Measurements from ENCODE around the gene ITPR1. TPM values are rescaled to one million over a fixed set of nuclear protein-coding genes. Genes with fewer than 3 reads are reported as not detected.

The ITPR1 gene
- polyA plus RNA-seq, 1 donor = 12.7 TPM

GRCh38 chr3:4885316-4885715, 392.2 kb downstream of the ITPR1 start:
- Histone ChIP-seq H3K9me3 (ENCODE audit: control insufficient read depth, low read depth, low read length) (no peaks in the 10 kb centered on the region), H3K4me3 (ENCODE audit: low read length) (no peak overlapping the region), H3K27ac (ENCODE audit: low read length) (no peak overlapping the region), H3K36me3 (ENCODE audit: control insufficient read depth, insufficient read depth, low read length) (no peaks in the 10 kb centered on the region), H3K27me3 (ENCODE audit: control insufficient read depth, insufficient read depth, low read length) (no peaks in the 10 kb centered on the region), H3K4me1 (ENCODE audit: control insufficient read depth, insufficient read depth, low read length) (no peaks in the 10 kb centered on the region)
- no CpG with 5 or more reads among the region's 3 CpGs for WGBS (ENCODE audit: insufficient coverage, low lambda C conversion rate)
- DNase-seq = no peak

GRCh38 chr3:4886448-4886847, 393.3 kb downstream of the ITPR1 start:
- Histone ChIP-seq H3K27me3 (ENCODE audit: control insufficient read depth, insufficient read depth, low read length) (no peaks in the 10 kb centered on the region), H3K36me3 (ENCODE audit: control insufficient read depth, insufficient read depth, low read length) (no peaks in the 10 kb centered on the region), H3K9me3 (ENCODE audit: control insufficient read depth, low read depth, low read length) (no peaks in the 10 kb centered on the region), H3K27ac (ENCODE audit: low read length) (no peak overlapping the region), H3K4me1 (ENCODE audit: control insufficient read depth, insufficient read depth, low read length) (no peaks in the 10 kb centered on the region), H3K4me3 (ENCODE audit: low read length) (no peak overlapping the region)
- no peak for DNase-seq
- WGBS (ENCODE audit: insufficient coverage, low lambda C conversion rate) = no CpG with 5 or more reads among the region's 7 CpGs

GRCh38 chr3:4887177-4887576, 394.0 kb downstream of the ITPR1 start:
- Histone ChIP-seq H3K4me1 (ENCODE audit: control insufficient read depth, insufficient read depth, low read length) (no peaks in the 10 kb centered on the region), H3K4me3 (ENCODE audit: low read length) (no peak overlapping the region), H3K27me3 (ENCODE audit: control insufficient read depth, insufficient read depth, low read length) (no peaks in the 10 kb centered on the region), H3K36me3 (ENCODE audit: control insufficient read depth, insufficient read depth, low read length) (no peaks in the 10 kb centered on the region), H3K9me3 (ENCODE audit: control insufficient read depth, low read depth, low read length) (no peaks in the 10 kb centered on the region), H3K27ac (ENCODE audit: low read length) (no peak overlapping the region)
- no peak for DNase-seq
- no CpG with 5 or more reads among the region's 8 CpGs for WGBS (ENCODE audit: insufficient coverage, low lambda C conversion rate)

DNA sequence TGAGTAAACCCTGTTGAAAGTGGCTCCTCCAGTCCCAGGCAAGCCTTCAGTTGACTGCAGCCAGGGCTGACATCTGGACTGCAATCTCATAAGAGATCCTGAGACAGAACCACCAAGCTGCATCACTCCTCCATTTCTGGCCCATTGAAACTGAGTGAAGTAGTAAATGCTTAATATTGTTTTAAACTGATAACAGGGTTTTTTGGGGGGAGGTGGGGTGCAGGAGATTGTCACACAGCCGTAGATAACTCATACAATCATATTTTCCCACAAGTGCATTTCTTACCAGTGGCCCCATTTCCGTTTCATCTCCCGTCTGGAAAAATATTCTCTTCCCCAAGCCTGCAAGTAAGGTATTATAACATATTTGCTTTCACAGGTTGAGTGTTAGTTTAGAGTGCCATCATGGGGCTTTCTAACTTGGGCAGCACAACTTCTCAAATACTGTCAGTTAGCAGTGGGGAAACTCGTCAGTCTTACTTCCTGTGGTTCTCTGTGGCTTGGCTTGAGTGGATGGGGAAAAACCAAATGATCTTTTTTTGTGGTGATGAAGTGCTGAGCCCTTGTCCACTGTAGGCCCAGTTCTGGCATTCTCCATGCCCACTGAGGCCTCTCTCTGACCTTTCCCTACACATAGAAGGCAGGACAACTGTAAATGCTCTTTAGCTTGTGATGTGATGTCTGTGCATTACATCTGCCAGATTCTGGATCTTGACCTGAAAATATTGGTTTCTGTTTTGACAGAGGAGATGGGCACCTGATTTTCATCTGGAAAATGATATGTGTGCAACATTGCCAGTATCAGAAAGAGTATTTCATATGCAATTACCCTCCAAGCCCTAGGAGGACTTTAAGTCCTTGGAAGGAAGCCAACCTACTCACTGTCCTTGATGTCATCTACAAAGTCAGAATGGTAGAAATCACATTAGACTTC, 396.0 kb downstream of the ITPR1 start:
- no CpG with 5 or more reads among the region's 4 CpGs for whole genome bisulfite sequencing (ENCODE audit: insufficient coverage, low lambda C conversion rate)
- H3K36me3 ChIP-seq (ENCODE audit: control insufficient read depth, insufficient read depth, low read length) = no peaks in the 10 kb centered on the region
- peak in 1 of 2 donors; percentile 12 for DNase-seq
- no peaks in the 10 kb centered on the region for H3K27me3 ChIP-seq (ENCODE audit: control insufficient read depth, insufficient read depth, low read length)
- H3K4me1 ChIP-seq (ENCODE audit: control insufficient read depth, insufficient read depth, low read length) = no peaks in the 10 kb centered on the region
- H3K4me3 ChIP-seq (ENCODE audit: low read length) = no peak overlapping the region
- H3K27ac ChIP-seq (ENCODE audit: low read length) = no peak overlapping the region
- no peaks in the 10 kb centered on the region for H3K9me3 ChIP-seq (ENCODE audit: control insufficient read depth, low read depth, low read length)

DNA sequence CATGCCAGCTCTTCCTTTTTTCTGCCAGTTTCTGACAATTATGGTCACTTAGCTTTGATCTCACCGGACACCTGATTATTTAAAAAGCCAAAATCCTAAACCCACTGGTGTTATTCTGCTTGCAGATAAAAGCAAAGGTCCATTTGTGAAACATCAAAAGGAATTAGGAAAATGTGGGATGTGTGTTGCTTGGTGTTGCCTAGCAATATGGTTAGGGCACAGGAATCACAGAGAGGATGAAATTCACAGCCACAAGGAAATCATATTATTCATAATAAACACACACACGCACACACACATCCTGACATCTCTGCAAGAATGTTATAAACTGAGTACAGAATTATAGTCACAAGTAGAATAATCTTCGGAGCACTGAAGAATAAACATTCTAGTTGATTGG, 396.7 kb downstream of the ITPR1 start:
- H3K4me1 ChIP-seq (ENCODE audit: control insufficient read depth, insufficient read depth, low read length) = no peaks in the 10 kb centered on the region
- H3K9me3 ChIP-seq (ENCODE audit: control insufficient read depth, low read depth, low read length) = no peaks in the 10 kb centered on the region
- peak in 1 of 2 donors; percentile 9 for DNase-seq
- no peak overlapping the region for H3K4me3 ChIP-seq (ENCODE audit: low read length)
- no peak overlapping the region for H3K27ac ChIP-seq (ENCODE audit: low read length)
- H3K36me3 ChIP-seq (ENCODE audit: control insufficient read depth, insufficient read depth, low read length) = no peaks in the 10 kb centered on the region
- no peaks in the 10 kb centered on the region for H3K27me3 ChIP-seq (ENCODE audit: control insufficient read depth, insufficient read depth, low read length)
- WGBS (ENCODE audit: insufficient coverage, low lambda C conversion rate) = 83% methylated on average over 1 of the region's 3 CpGs

- no peaks in the 10 kb centered on the region for H3K4me1 ChIP-seq (ENCODE audit: control insufficient read depth, insufficient read depth, low read length)
- H3K27ac ChIP-seq (ENCODE audit: low read length) = no peak overlapping the region
- H3K4me3 ChIP-seq (ENCODE audit: low read length) = no peak overlapping the region
- H3K36me3 ChIP-seq (ENCODE audit: control insufficient read depth, insufficient read depth, low read length) = no peaks in the 10 kb centered on the region
- no peaks in the 10 kb centered on the region for H3K27me3 ChIP-seq (ENCODE audit: control insufficient read depth, insufficient read depth, low read length)
- no peaks in the 10 kb centered on the region for H3K9me3 ChIP-seq (ENCODE audit: control insufficient read depth, low read depth, low read length)
- no CpG with 5 or more reads among the region's 10 CpGs for WGBS (ENCODE audit: insufficient coverage, low lambda C conversion rate)
- DNase-seq = no peak
Measured at GRCh38 chr3:4894891-4895530, 401.9 kb downstream of the ITPR1 start.

- WGBS (ENCODE audit: insufficient coverage, low lambda C conversion rate) = no CpG with 5 or more reads among the region's 3 CpGs
- H3K4me1 ChIP-seq (ENCODE audit: control insufficient read depth, insufficient read depth, low read length) = no peaks in the 10 kb centered on the region
- H3K27ac ChIP-seq (ENCODE audit: low read length) = no peak overlapping the region
- DNase-seq = no peak
- no peaks in the 10 kb centered on the region for H3K9me3 ChIP-seq (ENCODE audit: control insufficient read depth, low read depth, low read length)
- no peak overlapping the region for H3K4me3 ChIP-seq (ENCODE audit: low read length)
- H3K36me3 ChIP-seq (ENCODE audit: control insufficient read depth, insufficient read depth, low read length) = no peaks in the 10 kb centered on the region
- no peaks in the 10 kb centered on the region for H3K27me3 ChIP-seq (ENCODE audit: control insufficient read depth, insufficient read depth, low read length)
Measured at GRCh38 chr3:4895838-4896237, 402.7 kb downstream of the ITPR1 start.

Other genes with a start within 250 kb of the ITPR1 start
- 15.5 TPM for gene SETMAR, start 190.0 kb upstream of the ITPR1 start, polyA plus RNA-seq
- 29.3 TPM for gene SUMF1, start 26.1 kb upstream of the ITPR1 start, polyA plus RNA-seq

All from large intestine (tissue), 3 donors.